ENCODE measurements around the gene TERF2IP.

DNA sequence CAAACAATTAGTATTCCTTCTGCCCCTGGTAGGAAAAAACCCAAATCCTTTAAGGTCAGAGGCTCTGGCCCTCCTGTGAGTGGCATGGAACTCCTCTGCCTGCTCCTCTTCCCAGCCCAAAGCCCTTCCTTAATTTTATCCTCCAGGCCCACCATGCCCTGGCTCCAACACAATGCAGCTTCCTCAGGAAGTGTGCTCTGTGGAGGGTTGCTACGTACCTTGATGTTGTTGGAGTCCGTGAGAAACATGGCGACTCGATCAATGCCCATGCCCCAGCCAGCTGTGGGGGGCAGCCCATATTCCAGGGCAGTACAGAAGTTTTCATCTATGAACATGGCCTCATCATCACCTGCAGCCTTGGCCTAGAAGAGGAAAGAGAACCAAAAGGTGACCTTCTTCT is 19.2 kb upstream of the TERF2IP start:
- TF ChIP-seq, protein P1, sequence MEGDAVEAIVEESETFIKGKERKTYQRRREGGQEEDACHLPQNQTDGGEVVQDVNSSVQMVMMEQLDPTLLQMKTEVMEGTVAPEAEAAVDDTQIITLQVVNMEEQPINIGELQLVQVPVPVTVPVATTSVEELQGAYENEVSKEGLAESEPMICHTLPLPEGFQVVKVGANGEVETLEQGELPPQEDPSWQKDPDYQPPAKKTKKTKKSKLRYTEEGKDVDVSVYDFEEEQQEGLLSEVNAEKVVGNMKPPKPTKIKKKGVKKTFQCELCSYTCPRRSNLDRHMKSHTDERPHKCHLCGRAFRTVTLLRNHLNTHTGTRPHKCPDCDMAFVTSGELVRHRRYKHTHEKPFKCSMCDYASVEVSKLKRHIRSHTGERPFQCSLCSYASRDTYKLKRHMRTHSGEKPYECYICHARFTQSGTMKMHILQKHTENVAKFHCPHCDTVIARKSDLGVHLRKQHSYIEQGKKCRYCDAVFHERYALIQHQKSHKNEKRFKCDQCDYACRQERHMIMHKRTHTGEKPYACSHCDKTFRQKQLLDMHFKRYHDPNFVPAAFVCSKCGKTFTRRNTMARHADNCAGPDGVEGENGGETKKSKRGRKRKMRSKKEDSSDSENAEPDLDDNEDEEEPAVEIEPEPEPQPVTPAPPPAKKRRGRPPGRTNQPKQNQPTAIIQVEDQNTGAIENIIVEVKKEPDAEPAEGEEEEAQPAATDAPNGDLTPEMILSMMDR (IDR thresholded peaks at IDR 0.05; ENCODE audit: low read length): no peak
- no peak for TF ChIP-seq EZH2 (optimal IDR thresholded peaks at IDR 0.05; ENCODE audit: low read depth, low read length)
